HT-29 (cell line): ENCODE measurements around the gene HSPB6. TPM values are rescaled to one million over a fixed set of nuclear protein-coding genes. Genes with fewer than 3 reads are reported as not detected.
"Not testable (repeated sequence)": the region's sequence is repeated elsewhere in the genome, so short reads cannot be mapped to it uniquely, and the experiment has no call there.

ENCODE experiments used
- DNase-seq: peaks from one replicate; pipeline ENCODE4 v3.0.0-alpha.2; 2015; ENCODE audit warnings: low spot score
- total RNA-seq: library from RNA; depleted of rRNA; stranded (reverse); fragments of >200 nt; shearing (Covaris generic); gene quantifications from 2 replicates; pipeline ENCODE4 v1.2.3, GENCODE V29; 2014

HSPB6 gene
- total RNA-seq, 1 experiment from 2014 or later, result not detected

DNA sequence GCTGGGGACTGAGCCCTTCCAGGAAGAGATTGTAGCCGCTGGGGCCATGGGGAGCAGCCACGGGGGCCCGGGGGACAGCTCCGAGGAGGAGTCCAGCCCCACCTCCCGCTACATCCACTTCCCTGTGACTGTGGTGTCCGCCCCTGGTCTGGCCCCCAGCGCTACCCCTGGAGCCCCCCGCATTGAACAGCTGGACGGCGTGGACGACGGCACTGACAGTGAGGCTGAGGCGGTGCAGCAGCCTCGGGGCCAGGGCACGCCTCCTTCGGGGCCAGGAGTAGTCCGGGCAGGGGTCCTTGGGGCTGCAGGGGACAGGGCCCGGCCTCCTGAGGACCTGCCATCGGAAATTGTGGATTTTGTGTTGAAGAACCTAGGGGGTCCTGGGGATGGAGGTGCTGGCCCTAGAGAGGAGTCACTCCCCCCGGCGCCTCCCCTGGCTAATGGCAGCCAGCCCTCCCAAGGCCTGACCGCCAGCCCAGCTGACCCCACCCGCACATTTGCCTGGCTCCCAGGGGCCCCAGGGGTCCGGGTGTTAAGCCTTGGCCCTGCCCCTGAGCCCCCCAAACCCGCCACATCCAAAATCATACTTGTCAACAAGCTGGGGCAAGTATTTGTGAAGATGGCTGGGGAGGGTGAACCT, 24.2 kb downstream of the HSPB6 start:
- DNase-seq, result no peak

DNA sequence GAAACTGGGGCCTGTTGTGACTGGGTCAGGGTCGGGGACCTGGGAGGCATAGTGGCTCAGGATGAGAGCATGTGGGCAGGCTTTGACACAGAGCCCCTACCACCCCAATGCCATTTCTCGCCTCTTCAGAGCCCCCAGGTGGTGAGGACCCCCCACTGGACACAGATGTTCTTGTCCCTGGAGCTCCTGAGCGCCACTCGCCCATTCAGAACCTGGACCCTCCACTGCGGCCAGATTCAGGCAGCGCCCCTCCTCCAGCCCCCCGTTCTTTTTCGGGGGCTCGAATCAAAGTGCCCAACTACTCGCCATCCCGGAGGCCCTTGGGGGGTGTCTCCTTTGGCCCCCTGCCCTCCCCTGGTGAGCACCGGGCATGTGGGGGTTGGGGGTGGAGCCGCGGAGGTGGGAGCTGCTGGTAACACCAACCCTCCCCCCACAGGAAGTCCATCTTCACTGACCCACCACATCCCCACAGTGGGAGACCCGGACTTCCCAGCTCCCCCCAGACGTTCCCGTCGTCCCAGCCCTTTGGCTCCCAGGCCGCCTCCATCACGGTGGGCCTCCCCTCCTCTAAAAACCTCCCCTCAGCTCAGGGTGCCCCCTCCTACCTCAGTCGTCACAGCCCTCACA, 24.9 kb downstream of the HSPB6 start:
- no peak for DNase-seq

DNA sequence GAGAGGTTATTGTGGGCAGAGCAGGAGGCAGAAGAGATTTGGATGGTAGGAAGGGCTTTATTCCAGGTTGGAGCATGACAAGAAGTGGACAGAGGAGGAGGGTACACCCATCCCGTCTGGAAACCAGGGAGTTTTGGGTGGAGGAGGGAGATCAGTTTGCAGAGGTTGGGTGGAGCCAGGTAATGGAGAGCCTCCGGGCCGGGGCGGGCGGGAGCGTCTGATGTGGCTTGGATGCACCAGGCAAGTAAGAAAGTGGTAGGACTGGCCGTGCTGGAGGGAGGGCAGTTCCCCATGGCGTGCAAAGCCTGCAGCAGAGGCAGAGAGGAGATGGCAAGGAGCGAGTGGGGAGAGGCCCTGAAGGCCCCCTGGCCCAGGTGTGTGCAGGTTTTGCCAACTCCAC, 25.5 kb downstream of the HSPB6 start:
- peak; percentile 93 for DNase-seq

DNA sequence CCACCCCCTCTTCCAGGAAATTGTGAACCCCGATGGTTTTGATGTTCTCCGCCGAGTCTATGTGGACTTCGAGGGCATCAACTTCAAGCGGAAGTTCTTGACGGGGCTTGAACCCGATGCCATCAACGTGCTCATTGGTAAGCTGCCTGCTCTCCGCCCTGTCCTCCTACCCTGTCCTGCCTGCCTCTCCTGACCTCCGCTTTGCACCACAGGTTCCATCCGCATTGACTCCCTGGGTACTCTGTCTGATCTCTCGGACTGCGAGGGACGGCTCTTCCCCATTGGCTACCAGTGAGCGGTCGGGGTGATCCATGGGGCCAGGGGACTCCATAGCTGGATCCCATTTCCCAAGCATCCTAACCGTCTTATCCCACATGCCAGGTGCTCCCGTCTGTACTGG, 26.5 kb downstream of the HSPB6 start:
- no peak for DNase-seq

DNA sequence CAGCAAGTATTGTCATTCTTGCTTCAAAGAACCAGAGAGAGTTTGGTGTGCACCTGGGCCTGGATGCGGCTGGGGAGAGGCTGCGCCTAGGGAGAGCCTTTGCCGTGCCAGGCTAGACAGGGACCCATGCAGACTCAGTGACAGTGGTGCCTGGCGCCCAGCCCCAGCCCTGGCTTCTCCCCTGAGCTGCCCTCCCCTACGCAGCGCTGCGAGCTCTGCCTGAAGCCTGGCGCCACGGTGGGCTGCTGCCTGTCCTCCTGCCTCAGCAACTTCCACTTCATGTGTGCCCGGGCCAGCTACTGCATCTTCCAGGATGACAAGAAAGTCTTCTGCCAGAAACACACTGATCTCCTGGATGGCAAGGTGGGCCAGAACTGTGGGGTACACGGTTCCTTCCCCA, 27.1 kb downstream of the HSPB6 start:
- no peak for DNase-seq

DNA sequence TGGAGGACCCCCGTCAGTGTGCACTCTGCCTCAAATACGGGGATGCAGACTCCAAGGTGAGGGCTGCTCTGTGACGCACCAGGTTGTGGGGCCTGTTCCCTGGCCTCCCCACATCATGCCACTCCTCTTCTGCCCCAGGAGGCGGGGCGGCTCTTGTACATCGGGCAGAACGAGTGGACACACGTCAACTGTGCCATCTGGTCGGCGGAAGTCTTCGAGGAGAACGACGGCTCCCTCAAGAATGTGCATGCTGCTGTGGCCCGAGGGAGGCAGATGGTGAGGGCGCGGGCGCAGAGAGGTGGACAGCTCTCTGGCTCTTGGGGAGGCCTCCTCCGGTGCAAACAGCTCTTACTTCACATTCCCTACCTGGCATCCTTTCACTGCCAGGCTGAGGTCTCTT, 27.8 kb downstream of the HSPB6 start:
- no peak for DNase-seq

DNA sequence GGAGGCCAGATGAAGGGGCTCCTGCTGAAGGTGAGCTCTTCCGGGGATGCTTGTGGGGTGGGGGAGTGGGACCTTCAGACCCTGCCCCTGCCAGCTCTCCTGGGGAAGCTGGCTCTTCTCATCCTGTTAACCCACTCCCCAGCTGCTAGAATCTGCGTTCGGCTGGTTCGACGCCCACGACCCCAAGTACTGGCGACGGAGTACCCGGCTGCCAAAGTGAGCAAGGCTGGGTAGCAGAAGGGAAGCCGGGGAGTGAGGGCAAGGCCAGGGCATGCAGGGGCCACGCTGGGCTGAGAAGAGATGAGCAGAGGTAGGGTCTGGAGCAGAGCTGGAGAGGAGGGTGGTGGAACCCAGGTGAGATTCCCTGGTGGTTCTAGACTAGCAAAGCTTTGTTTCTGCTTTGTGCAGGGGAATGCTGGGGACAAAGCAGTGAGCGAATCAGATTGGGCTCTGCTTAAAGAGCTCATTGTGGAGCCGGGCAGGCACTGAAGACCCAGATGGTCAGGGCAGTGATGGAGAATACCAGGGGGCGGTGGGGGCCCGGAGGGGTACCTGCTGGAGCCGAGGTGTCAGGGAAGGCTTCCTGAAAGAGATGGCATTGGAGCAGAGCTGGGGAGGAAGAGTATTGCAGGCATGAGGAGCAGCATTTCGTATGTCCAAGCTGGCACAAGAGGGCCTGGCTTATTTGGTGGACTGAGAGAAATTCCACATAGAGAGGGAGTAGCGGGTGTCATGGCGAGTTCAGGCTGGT, 28.7 kb downstream of the HSPB6 start:
- DNase-seq, result no peak

DNA sequence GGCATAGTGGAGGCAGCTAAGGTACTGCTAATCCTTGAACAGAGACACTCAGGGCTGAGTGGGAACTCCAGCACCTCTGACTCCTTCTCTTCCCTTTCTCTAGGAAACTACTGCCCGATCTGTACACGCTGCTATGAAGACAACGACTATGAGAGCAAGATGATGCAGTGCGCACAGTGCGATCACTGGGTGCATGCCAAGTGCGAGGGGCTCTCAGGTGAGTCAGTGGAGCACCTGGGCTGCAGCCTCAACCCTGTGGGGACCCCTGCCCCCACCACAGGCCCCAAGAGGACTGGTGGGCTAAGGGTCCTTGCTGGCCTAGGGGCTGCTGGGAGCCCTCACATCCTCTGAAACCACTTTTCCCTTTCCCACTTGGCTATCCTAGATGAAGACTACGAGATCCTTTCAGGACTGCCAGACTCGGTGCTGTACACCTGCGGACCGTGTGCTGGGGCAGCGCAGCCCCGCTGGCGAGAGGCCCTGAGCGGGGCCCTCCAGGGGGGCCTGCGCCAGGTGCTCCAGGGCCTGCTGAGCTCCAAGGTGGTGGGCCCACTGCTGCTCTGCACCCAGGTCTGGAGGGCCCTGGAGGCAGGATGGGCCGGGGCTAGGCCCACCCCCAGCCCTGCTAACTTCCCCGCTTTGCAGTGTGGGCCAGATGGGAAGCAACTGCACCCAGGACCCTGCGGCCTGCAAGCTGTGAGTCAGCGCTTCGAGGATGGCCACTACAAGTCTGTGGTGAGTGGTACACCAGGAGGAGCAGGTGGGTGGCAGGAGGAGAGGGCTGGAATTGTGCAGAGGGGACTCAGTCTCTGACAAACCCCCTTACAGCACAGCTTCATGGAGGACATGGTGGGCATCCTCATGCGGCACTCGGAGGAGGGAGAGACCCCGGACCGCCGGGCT, 29.5 kb downstream of the HSPB6 start:
- DNase-seq, result no peak

DNA sequence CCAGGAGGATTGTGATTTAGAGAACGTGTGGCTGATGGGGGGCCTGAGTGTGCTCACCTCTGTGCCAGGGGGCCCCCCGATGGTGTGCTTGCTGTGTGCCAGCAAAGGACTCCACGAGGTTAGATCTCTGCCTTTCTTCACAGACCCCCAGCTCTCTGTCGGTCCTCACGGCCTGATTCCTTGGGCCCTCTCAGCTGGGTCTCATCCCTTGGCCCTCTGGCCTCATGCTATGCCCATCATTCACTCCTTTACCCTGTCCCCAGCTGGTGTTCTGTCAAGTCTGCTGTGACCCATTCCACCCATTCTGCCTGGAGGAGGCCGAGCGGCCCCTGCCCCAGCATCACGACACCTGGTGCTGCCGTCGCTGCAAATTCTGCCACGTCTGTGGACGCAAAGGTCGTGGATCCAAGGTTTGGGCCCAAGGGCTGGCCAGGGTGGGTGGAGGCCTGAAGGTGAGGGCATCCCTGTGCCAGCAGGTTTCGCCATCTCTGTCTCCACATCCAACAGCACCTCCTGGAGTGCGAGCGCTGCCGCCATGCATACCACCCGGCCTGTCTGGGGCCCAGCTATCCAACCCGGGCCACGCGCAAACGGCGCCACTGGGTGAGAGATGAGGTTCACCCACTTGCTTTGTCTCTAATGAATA, 31.5 kb downstream of the HSPB6 start:
- DNase-seq, result no peak

DNA sequence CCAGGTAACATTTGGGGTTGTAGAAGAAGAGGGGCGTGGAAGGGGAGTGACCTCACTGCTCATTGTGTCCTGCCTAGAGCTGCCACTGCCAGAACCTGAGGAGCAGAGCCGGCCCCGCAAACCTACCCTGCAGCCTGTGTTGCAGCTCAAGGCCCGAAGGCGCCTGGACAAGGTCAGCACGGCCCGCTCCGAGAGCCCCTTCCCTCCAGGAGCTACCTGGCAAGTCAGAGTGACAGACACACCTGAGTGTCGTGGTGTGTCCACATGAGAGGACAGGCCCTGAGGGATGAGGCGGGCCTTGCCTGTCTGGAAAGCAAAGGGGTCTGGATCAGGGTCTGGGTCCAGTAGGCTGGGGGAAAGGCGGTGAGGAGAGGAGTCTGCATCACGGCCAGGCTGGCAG, 32.3 kb downstream of the HSPB6 start:
- no peak for DNase-seq

DNA sequence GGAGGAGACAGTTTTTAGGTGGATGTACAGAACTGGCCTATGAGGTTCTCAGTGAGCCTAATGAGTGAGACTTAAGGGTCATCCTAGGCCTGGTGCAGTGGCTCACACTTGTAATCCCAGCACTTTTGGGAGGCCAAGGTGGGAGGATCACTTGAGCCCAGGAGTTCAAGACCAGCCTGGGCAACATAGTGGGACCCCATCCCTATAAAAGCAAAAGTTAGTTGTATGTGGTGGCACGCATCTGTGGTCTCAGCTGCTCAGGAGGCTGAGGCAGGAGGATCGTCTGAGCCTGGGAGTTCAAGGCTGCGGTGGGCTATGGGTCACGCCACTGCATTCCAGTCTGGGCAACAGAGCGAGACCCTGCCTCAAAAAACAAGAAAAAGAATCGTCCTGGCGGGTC, 32.7 kb downstream of the HSPB6 start:
- not testable (repeated sequence) for DNase-seq

DNA sequence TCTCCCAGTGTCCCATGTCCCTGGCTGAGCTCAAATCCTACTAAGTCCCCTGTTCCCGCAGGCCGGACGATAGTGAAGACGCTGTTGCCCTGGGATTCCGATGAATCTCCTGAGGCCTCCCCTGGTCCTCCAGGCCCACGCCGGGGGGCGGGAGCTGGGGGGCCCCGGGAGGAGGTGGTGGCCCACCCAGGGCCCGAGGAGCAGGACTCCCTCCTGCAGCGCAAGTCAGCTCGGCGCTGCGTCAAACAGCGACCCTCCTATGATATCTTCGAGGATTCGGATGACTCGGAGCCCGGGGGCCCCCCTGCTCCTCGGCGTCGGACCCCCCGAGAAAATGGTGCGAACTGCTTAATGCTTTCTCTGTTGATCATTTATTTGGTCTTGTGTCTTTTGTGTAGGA, 33.2 kb downstream of the HSPB6 start:
- DNase-seq, result no peak

DNA sequence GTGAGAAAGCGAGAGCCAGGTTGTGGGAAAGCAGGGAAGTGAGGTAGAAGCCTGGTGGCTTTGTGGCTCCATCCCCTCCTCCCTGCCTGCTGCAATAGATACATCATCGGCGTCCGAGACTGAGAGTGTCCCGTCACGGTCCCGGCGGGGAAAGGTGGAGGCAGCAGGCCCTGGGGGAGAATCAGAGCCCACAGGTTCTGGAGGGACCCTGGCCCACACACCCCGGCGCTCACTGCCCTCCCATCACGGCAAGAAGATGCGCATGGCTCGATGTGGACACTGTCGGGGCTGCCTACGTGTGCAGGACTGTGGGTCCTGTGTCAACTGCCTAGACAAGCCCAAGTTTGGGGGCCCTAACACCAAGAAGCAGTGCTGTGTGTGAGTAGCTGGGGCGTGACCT, 33.9 kb downstream of the HSPB6 start:
- DNase-seq, result no peak

DNA sequence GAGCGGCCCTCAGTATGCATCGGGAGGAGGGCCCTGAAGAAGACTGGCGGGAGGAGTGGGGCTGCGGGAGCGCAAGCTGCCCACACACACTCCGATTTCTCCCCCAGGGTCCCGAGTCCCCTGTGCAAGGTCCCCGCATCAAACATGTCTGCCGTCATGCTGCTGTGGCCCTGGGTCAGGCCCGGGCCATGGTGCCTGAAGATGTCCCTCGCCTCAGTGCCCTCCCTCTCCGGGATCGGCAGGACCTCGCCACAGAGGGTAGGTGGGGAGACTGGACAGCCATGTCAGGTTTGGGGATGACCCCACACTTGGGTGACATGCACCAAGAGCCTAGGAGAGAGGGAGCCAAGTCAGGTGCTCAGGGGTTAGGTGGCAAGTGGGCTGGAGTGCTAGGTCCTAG, 34.4 kb downstream of the HSPB6 start:
- DNase-seq, result no peak

DNA sequence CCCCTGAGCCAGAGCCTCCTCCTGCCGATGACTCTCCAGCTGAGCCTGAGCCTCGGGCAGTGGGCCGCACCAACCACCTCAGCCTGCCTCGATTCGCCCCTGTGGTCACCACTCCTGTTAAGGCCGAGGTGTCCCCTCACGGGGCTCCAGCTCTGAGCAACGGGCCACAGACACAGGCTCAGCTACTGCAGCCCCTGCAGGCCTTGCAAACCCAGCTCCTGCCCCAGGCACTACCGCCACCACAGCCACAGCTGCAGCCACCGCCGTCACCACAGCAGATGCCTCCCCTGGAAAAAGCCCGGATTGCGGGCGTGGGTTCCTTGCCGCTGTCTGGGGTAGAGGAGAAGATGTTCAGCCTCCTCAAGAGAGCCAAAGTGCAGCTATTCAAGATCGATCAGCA, 35.5 kb downstream of the HSPB6 start:
- DNase-seq, result no peak

DNA sequence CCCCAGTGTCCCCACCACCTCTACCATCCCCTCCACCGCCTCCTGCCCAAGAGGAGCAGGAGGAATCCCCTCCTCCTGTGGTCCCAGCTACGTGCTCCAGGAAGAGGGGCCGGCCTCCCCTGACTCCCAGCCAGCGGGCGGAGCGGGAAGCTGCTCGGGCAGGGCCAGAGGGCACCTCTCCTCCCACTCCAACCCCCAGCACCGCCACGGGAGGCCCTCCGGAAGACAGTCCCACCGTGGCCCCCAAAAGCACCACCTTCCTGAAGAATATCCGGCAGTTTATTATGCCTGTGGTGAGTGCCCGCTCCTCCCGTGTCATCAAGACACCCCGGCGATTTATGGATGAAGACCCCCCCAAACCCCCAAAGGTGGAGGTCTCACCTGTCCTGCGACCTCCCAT, 36.2 kb downstream of the HSPB6 start:
- DNase-seq, result no peak

DNA sequence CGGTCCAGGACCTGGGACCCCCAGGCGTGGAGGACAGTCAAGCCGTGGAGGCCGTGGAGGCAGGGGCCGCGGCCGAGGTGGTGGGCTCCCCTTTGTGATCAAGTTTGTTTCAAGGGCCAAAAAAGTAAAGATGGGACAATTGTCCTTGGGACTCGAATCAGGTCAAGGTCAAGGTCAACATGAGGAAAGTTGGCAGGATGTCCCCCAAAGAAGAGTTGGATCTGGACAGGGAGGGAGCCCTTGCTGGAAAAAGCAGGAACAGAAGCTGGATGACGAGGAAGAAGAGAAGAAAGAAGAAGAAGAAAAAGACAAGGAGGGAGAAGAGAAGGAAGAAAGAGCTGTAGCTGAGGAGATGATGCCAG, 36.7 kb downstream of the HSPB6 start:
- no peak for DNase-seq

DNA sequence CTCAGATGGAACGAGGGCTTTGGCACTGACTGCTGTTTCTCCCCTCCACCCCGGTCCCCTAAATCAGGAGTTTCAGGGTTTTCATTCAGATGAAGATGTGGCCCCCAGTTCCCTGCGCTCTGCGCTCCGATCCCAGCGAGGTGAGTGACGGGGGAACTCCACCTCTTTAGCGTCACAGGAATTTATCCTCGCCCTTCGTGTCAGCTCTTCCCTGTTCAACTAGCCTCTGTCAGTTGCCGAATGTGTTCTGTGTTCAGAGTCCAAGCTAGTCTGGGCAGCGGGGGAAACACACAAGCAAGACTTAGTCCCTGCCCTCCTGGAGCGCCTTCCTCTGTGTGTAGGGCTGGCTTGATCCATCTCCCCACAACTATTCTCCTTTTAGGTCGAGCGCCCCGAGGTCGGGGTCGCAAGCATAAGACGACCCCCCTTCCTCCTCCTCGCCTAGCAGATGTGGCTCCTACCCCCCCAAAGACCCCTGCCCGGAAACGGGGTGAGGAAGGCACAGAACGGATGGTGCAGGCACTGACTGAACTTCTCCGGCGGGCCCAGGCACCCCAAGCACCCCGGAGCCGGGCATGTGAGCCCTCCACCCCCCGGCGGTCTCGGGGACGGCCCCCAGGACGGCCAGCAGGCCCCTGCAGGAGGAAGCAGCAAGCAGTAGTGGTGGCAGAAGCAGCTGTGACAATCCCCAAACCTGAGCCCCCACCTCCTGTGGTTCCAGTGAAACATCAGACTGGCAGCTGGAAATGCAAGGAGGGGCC, 37.2 kb downstream of the HSPB6 start:
- no peak for DNase-seq

DNA sequence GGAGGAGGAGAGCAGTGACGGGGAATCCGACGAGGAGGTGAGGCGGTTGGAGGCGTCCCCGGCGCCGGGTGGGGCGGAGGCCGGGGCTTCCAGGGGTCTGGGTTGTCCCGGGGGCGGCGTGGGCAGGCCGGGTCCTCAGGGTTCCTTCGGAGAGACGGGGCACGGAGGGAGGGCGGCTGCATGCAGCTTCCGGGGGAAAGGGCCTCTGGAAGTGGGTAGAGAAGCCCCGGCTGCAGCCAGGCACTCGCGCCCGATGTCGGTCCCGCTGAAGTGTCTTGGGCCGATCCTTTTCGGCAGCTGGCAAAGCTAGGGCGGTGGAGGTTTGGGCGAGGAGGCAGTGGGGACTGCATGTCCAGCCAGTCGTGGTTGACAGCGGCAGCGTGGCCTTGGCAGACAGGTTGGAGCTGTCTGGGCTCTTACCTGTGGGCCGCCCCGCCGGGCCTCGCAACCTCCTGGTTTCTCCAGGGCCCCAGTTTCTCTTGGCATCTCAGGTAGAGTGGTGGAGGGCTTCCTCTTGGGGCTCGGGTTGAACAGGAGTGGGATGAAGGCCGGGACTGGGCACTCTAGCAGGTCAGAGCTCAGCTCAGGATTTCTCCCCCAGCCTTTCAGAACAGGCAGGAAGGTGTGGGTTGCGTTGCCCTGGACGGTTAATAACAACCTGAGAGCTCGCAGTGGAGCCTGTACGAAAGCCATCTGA, 38.3 kb downstream of the HSPB6 start:
- DNase-seq, result peak; percentile 51

DNA sequence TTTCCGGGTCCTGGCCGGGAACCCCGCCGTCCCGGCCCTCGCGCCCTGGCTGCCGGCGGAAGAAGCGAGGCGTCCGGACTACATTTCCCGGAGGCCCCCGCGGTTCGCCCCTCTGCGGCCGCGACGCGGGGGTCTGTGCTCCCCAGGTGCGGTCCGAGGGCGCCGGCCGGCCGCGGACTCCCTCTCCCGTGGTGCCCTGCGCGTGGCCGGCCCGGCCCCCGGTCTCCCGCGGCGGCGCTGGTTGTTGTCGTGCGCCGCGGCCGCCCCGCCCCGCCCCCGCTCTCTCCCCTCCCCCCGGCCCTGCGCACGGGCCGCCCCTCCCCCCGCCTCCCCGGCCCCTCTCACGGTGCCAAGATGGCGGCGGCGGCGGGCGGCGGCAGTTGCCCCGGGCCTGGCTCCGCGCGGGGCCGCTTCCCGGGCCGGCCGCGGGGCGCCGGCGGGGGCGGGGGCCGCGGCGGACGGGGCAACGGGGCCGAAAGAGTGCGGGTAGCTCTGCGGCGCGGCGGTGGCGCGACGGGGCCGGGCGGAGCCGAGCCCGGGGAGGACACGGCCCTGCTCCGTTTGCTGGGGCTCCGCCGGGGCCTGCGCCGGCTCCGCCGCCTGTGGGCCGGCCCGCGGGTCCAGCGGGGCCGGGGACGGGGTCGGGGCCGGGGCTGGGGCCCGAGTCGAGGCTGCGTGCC, 39.0 kb downstream of the HSPB6 start, which contains the start of gene KMT2B:
Gene KMT2B, plus strand, starts transcription at position 339 of the 680 bp plus-strand sequence. Its CDS starts 16 bp downstream, at position 355.
- peak; percentile 98 for DNase-seq
